ENCODE data around the gene RBP3.

RBP3 gene

GRCh38 chr10:47372726-47373125, 24.6 kb downstream of the RBP3 start:
- no peak overlapping the region for H3K27ac ChIP-seq
- no peak for DNase-seq (ENCODE audit: low read depth, low spot score)
- TF ChIP-seq FOXP2 (optimal IDR thresholded peaks at IDR 0.05; ENCODE audit: control extremely low read depth, extremely low read length, insufficient read depth) (no peak), EZH2 (IDR thresholded peaks at IDR 0.05) (no peak), POLR2AphosphoS5 (IDR thresholded peaks at IDR 0.05; ENCODE audit: borderline replicate concordance, low read depth, low read length) (no peak)
- H3K36me3 ChIP-seq (ENCODE audit: insufficient read depth, low read length) = no peaks in the 10 kb centered on the region
- no peak overlapping the region for H3K9ac ChIP-seq (ENCODE audit: insufficient read length)
- no peak overlapping the region for H3K4me3 ChIP-seq
- no peaks in the 10 kb centered on the region for H3K9me3 ChIP-seq (ENCODE audit: low read depth, low read length)

- no peak overlapping the region for H3K9ac ChIP-seq (ENCODE audit: insufficient read length)
- H3K27ac ChIP-seq = no peak overlapping the region
- DNase-seq (ENCODE audit: low read depth, low spot score) = no peak
- H3K9me3 ChIP-seq (ENCODE audit: low read depth, low read length) = no peaks in the 10 kb centered on the region
- TF ChIP-seq POLR2AphosphoS5 (IDR thresholded peaks at IDR 0.05; ENCODE audit: borderline replicate concordance, low read depth, low read length) (no peak), EZH2 (IDR thresholded peaks at IDR 0.05) (no peak), FOXP2 (optimal IDR thresholded peaks at IDR 0.05; ENCODE audit: control extremely low read depth, extremely low read length, insufficient read depth) (no peak)
- H3K36me3 ChIP-seq (ENCODE audit: insufficient read depth, low read length) = no peaks in the 10 kb centered on the region
- H3K4me3 ChIP-seq = no peak overlapping the region
Observed at GRCh38 chr10:47374611-47375536, 26.7 kb downstream of the RBP3 start.

- no peaks in the 10 kb centered on the region for H3K36me3 ChIP-seq (ENCODE audit: insufficient read depth, low read length)
- H3K4me3 ChIP-seq = no peak overlapping the region
- H3K27ac ChIP-seq = no peak overlapping the region
- no peak for DNase-seq (ENCODE audit: low read depth, low spot score)
- no peak overlapping the region for H3K9ac ChIP-seq (ENCODE audit: insufficient read length)
- H3K9me3 ChIP-seq (ENCODE audit: low read depth, low read length) = no peaks in the 10 kb centered on the region
- TF ChIP-seq FOXP2 (optimal IDR thresholded peaks at IDR 0.05; ENCODE audit: control extremely low read depth, extremely low read length, insufficient read depth) = no peak
- no peak for TF ChIP-seq EZH2 (IDR thresholded peaks at IDR 0.05)
- no peak for TF ChIP-seq POLR2AphosphoS5 (IDR thresholded peaks at IDR 0.05; ENCODE audit: borderline replicate concordance, low read depth, low read length)
Observed at GRCh38 chr10:47376522-47377220, 28.5 kb downstream of the RBP3 start.

GRCh38 chr10:47378183-47378510, 30.0 kb downstream of the RBP3 start:
- Histone ChIP-seq H3K9me3 (ENCODE audit: low read depth, low read length) (no peaks in the 10 kb centered on the region), H3K9ac (ENCODE audit: insufficient read length) (no peak overlapping the region)

GRCh38 chr10:47378606-47379444, 30.7 kb downstream of the RBP3 start:
- H3K9ac ChIP-seq (ENCODE audit: insufficient read length) = no peak overlapping the region
- TF ChIP-seq EZH2 (IDR thresholded peaks at IDR 0.05) = no peak
- no peak for TF ChIP-seq POLR2AphosphoS5 (IDR thresholded peaks at IDR 0.05; ENCODE audit: borderline replicate concordance, low read depth, low read length)
- no peak for TF ChIP-seq FOXP2 (optimal IDR thresholded peaks at IDR 0.05; ENCODE audit: control extremely low read depth, extremely low read length, insufficient read depth)
- DNase-seq (ENCODE audit: low read depth, low spot score) = no peak
- H3K9me3 ChIP-seq (ENCODE audit: low read depth, low read length) = no peaks in the 10 kb centered on the region
- H3K27ac ChIP-seq = no peak overlapping the region
- no peak overlapping the region for H3K4me3 ChIP-seq
- H3K36me3 ChIP-seq (ENCODE audit: insufficient read depth, low read length) = no peaks in the 10 kb centered on the region

More at GRCh38 chr10:47378183-47378510, 30.0 kb downstream of the RBP3 start:
- Histone ChIP-seq H3K4me3 (no peak overlapping the region), H3K27ac (no peak overlapping the region), H3K36me3 (ENCODE audit: insufficient read depth, low read length) (no peaks in the 10 kb centered on the region)
- no peak for TF ChIP-seq FOXP2 (optimal IDR thresholded peaks at IDR 0.05; ENCODE audit: control extremely low read depth, extremely low read length, insufficient read depth)
- no peak for TF ChIP-seq EZH2 (IDR thresholded peaks at IDR 0.05)
- TF ChIP-seq POLR2AphosphoS5 (IDR thresholded peaks at IDR 0.05; ENCODE audit: borderline replicate concordance, low read depth, low read length) = no peak
- DNase-seq (ENCODE audit: low read depth, low spot score) = no peak

GRCh38 chr10:47379445-47379785, 31.3 kb downstream of the RBP3 start:
- Histone ChIP-seq H3K9me3 (ENCODE audit: low read depth, low read length) (no peaks in the 10 kb centered on the region), H3K36me3 (ENCODE audit: insufficient read depth, low read length) (no peaks in the 10 kb centered on the region), H3K9ac (ENCODE audit: insufficient read length) (no peak overlapping the region), H3K27ac (no peak overlapping the region), H3K4me3 (no peak overlapping the region)
- no peak for TF ChIP-seq FOXP2 (optimal IDR thresholded peaks at IDR 0.05; ENCODE audit: control extremely low read depth, extremely low read length, insufficient read depth)
- no peak for TF ChIP-seq EZH2 (IDR thresholded peaks at IDR 0.05)
- no peak for TF ChIP-seq POLR2AphosphoS5 (IDR thresholded peaks at IDR 0.05; ENCODE audit: borderline replicate concordance, low read depth, low read length)
- no peak for DNase-seq (ENCODE audit: low read depth, low spot score)

- Histone ChIP-seq H3K36me3 (ENCODE audit: insufficient read depth, low read length) (no peaks in the 10 kb centered on the region), H3K9ac (ENCODE audit: insufficient read length) (no peak overlapping the region), H3K9me3 (ENCODE audit: low read depth, low read length) (no peaks in the 10 kb centered on the region), H3K4me3 (no peak overlapping the region), H3K27ac (no peak overlapping the region)
- TF ChIP-seq POLR2AphosphoS5 (IDR thresholded peaks at IDR 0.05; ENCODE audit: borderline replicate concordance, low read depth, low read length) (no peak), EZH2 (IDR thresholded peaks at IDR 0.05) (no peak), FOXP2 (optimal IDR thresholded peaks at IDR 0.05; ENCODE audit: control extremely low read depth, extremely low read length, insufficient read depth) (no peak)
- DNase-seq (ENCODE audit: low read depth, low spot score) = no peak
Observed at GRCh38 chr10:47379901-47380300, 31.7 kb downstream of the RBP3 start.

Measured in SK-N-MC (cell line).